Cardiac muscle cell (in vitro differentiated cells and primary cell): ENCODE measurements around the gene FAHD2B. TPM values are rescaled to one million over a fixed set of nuclear protein-coding genes. Genes with fewer than 3 reads are reported as not detected.
"Not testable (repeated sequence)": the region's sequence is repeated elsewhere in the genome, so short reads cannot be mapped to it uniquely, and the experiment has no call there.

Source experiments
- DNase-seq, 2 donors: peaks; one replicate each; pipeline versions ENCODE4 v3.0.0 to v3.0.0-alpha.2; 2010 to 2017; ENCODE audit warnings: low read depth in 1 of 2, low spot score in 1 of 2
- H3K27ac ChIP-seq: fragments of 200-600 bp; sonication (generic); 2 replicates; pipeline ENCODE4 v1.5.1; 2016
- H3K27me3 ChIP-seq: fragments of 200-600 bp; sonication (generic); 2 replicates; pipeline ENCODE4 v1.6.0; 2016; ENCODE audit warnings: control low read depth
- H3K36me3 ChIP-seq: fragments of 200-600 bp; sonication (generic); 2 replicates; pipeline ENCODE4 v1.5.1; 2016; ENCODE audit warnings: control low read depth
- H3K4me1 ChIP-seq: fragments of 200-600 bp; sonication (generic); 2 replicates; pipeline ENCODE4 v1.8.1; 2017; ENCODE audit warnings: low read depth, mild to moderate bottlenecking, mixed run types
- H3K4me3 ChIP-seq: fragments of 200-600 bp; sonication (generic); 2 replicates; pipeline ENCODE4 v1.5.1; 2016; ENCODE audit warnings: mild to moderate bottlenecking
- H3K9me3 ChIP-seq: fragments of 200-600 bp; sonication (generic); 2 replicates; pipeline ENCODE4 v1.5.1; 2017; ENCODE audit warnings: low read depth, mild to moderate bottlenecking, control low read depth
- CTCF ChIP-seq: IDR thresholded peaks from 2 replicates; pipeline ENCODE4 v1.5.1; 2012; ENCODE audit warnings: low read depth, mild to moderate bottlenecking, low read length
- polyA plus RNA-seq: library from polyadenylated mRNA; unstranded; fragments of >200 nt; fragmentation: Nextera tagmentation; extraction: Ambion mirVana; gene quantifications from 2 replicates; pipeline ENCODE4 v1.2.1, GENCODE V29; 2016
- total RNA-seq: library from RNA; depleted of rRNA; stranded (reverse); fragments of >200 nt; gene quantifications from 2 replicates; pipeline ENCODE4 v1.2.3, GENCODE V29; 2016

Gene FAHD2B
- total and polyA plus RNA-seq, 2 experiments from 2014 or later: 43.7 to 64.2 TPM

- Histone ChIP-seq H3K27me3 (no peaks in the 10 kb centered on the region), H3K4me3 (no peak overlapping the region), H3K36me3 (no peaks in the 10 kb centered on the region), H3K4me1 (no peaks in the 10 kb centered on the region), H3K9me3 (no peaks in the 10 kb centered on the region), H3K27ac (no peak overlapping the region)
- no peak for DNase-seq
- no peak for TF ChIP-seq CTCF
These were observed 979 bp upstream of the FAHD2B start for GRCh38 chr2:97095661-97096060.

GRCh38 chr2:97093983-97094771 is 505 bp downstream of the FAHD2B start:
- H3K4me1 ChIP-seq, H3K9me3 ChIP-seq, DNase-seq, H3K36me3 ChIP-seq, H3K4me3 ChIP-seq, H3K27ac ChIP-seq, H3K27me3 ChIP-seq: not testable (repeated sequence)

- DNase-seq, H3K4me1 ChIP-seq, H3K27ac ChIP-seq, H3K9me3 ChIP-seq, H3K4me3 ChIP-seq, H3K27me3 ChIP-seq, H3K36me3 ChIP-seq: not testable (repeated sequence)
These were observed 1.7 kb downstream of the FAHD2B start for GRCh38 chr2:97092946-97093345.

- H3K4me3 ChIP-seq, H3K36me3 ChIP-seq, H3K27me3 ChIP-seq, H3K4me1 ChIP-seq, H3K27ac ChIP-seq, H3K9me3 ChIP-seq, DNase-seq: not testable (repeated sequence)
These were observed 6.0 kb downstream of the FAHD2B start for GRCh38 chr2:97088706-97089105.

- DNase-seq, H3K4me3 ChIP-seq, H3K9me3 ChIP-seq, H3K4me1 ChIP-seq, H3K36me3 ChIP-seq, H3K27ac ChIP-seq, H3K27me3 ChIP-seq: not testable (repeated sequence)
These were observed 9.6 kb downstream of the FAHD2B start for GRCh38 chr2:97085093-97085492.

- not testable (repeated sequence) for H3K36me3 ChIP-seq, H3K4me3 ChIP-seq, H3K27ac ChIP-seq, H3K9me3 ChIP-seq, DNase-seq, H3K27me3 ChIP-seq, H3K4me1 ChIP-seq
These were observed 11.2 kb downstream of the FAHD2B start for GRCh38 chr2:97083516-97083915.

- DNase-seq, H3K27ac ChIP-seq, H3K36me3 ChIP-seq, H3K4me1 ChIP-seq, H3K9me3 ChIP-seq, H3K4me3 ChIP-seq, H3K27me3 ChIP-seq: not testable (repeated sequence)
These were observed 12.5 kb downstream of the FAHD2B start for GRCh38 chr2:97082206-97082605.

- H3K4me3 ChIP-seq, H3K27ac ChIP-seq, DNase-seq, H3K36me3 ChIP-seq, H3K4me1 ChIP-seq, H3K27me3 ChIP-seq, H3K9me3 ChIP-seq: not testable (repeated sequence)
These were observed 13.8 kb downstream of the FAHD2B start for GRCh38 chr2:97080855-97081254.

- DNase-seq, H3K27me3 ChIP-seq, H3K27ac ChIP-seq: not testable (repeated sequence)
These were observed 17.5 kb downstream of the FAHD2B start for GRCh38 chr2:97077213-97077612.

GRCh38 chr2:97070915-97071314 is 23.8 kb downstream of the FAHD2B start:
- H3K27me3 ChIP-seq, H3K4me3 ChIP-seq, H3K36me3 ChIP-seq, H3K4me1 ChIP-seq, DNase-seq, H3K9me3 ChIP-seq, H3K27ac ChIP-seq: not testable (repeated sequence)

More at GRCh38 chr2:97077213-97077612, 17.5 kb downstream of the FAHD2B start:
- not testable (repeated sequence) for H3K4me1 ChIP-seq, H3K4me3 ChIP-seq, H3K36me3 ChIP-seq, H3K9me3 ChIP-seq

- H3K4me1 ChIP-seq, H3K4me3 ChIP-seq, H3K36me3 ChIP-seq, H3K27ac ChIP-seq, DNase-seq, H3K27me3 ChIP-seq, H3K9me3 ChIP-seq: not testable (repeated sequence)
These were observed 26.0 kb downstream of the FAHD2B start for GRCh38 chr2:97068722-97069121.
